Parathyroid adenoma (tissue), 2 donors: ENCODE data around the gene DENND6B.

Experiments used
- H2AFZ ChIP-seq: fragments of 300-600 bp; sonication (generic); one replicate; pipeline ENCODE4 v1.7.0; 2017; ENCODE audit warnings: antibody characterized with exemption, mild to moderate bottlenecking
- H3K27ac ChIP-seq: fragments of 300-600 bp; sonication (generic); one replicate; pipeline ENCODE4 v1.7.0; 2017
- H3K27me3 ChIP-seq: fragments of 300-600 bp; sonication (generic); one replicate; pipeline ENCODE4 v1.7.0; 2017; ENCODE audit warnings: low read length; ENCODE audit not compliant: control insufficient read depth, insufficient read depth
- H3K36me3 ChIP-seq: fragments of 300-600 bp; sonication (generic); one replicate; pipeline ENCODE4 v1.7.0; 2017; ENCODE audit warnings: low read length; ENCODE audit not compliant: control insufficient read depth, insufficient read depth
- H3K4me1 ChIP-seq: fragments of 300-600 bp; sonication (generic); one replicate; pipeline ENCODE4 v1.7.0; 2017; ENCODE audit warnings: control low read depth
- H3K4me2 ChIP-seq: fragments of 300-600 bp; sonication (generic); one replicate; pipeline ENCODE4 v1.7.0; 2017; ENCODE audit warnings: low read length
- H3K4me3 ChIP-seq: fragments of 300-600 bp; sonication (generic); one replicate; pipeline ENCODE4 v1.7.0; 2017; ENCODE audit warnings: low read depth, low read length
- H3K79me2 ChIP-seq: fragments of 300-600 bp; sonication (generic); one replicate; pipeline ENCODE4 v1.7.0; 2017; ENCODE audit warnings: control low read depth
- H3K9ac ChIP-seq: fragments of 300-600 bp; sonication (generic); one replicate; pipeline ENCODE4 v1.7.0; 2017; ENCODE audit warnings: mild to moderate bottlenecking
- H3K9me3 ChIP-seq: fragments of 300-600 bp; sonication (generic); one replicate; pipeline ENCODE4 v1.7.0; 2017; ENCODE audit warnings: low read length; ENCODE audit not compliant: control insufficient read depth
- CTCF ChIP-seq: fragments of 300-600 bp; sonication (generic); IDR thresholded peaks from one replicate; pipeline ENCODE4 v1.7.0; 2017; ENCODE audit warnings: antibody characterized with exemption, mild to moderate bottlenecking
- donor health status: primary hyperparathyroidism.

DENND6B gene

GRCh38 chr22:50363166-50363802 is 36.5 kb upstream of the DENND6B start:
- Histone ChIP-seq H3K79me2 (peaks cover 16% of the 10 kb centered on the region), H3K4me2 (no peak overlapping the region), H3K9me3 (no peaks in the 10 kb centered on the region), H3K27me3 (no peaks in the 10 kb centered on the region), H3K4me1 (no peaks in the 10 kb centered on the region), H3K4me3 (no peak overlapping the region), H2AFZ (no peak overlapping the region), H3K27ac (no peak overlapping the region), H3K36me3 (no peaks in the 10 kb centered on the region), H3K9ac (no peak overlapping the region)
- TF ChIP-seq CTCF, result no peak

GRCh38 chr22:50361688-50362087 is 34.9 kb upstream of the DENND6B start:
- Histone ChIP-seq H3K9me3 (no peaks in the 10 kb centered on the region), H3K4me2 (no peak overlapping the region), H3K9ac (no peak overlapping the region), H3K4me3 (no peak overlapping the region), H3K27ac (no peak overlapping the region), H3K27me3 (no peaks in the 10 kb centered on the region), H3K4me1 (no peaks in the 10 kb centered on the region), H2AFZ (no peak overlapping the region), H3K79me2 (peaks cover 16% of the 10 kb centered on the region), H3K36me3 (no peaks in the 10 kb centered on the region)
- TF ChIP-seq CTCF, result no peak

- H3K4me3 ChIP-seq, result no peak overlapping the region
- no peaks in the 10 kb centered on the region for H3K36me3 ChIP-seq
- no peak overlapping the region for H3K9ac ChIP-seq
- no peak for TF ChIP-seq CTCF
- no peak overlapping the region for H3K27ac ChIP-seq
- peaks cover 16% of the 10 kb centered on the region for H3K79me2 ChIP-seq
- no peak overlapping the region for H3K4me2 ChIP-seq
- no peaks in the 10 kb centered on the region for H3K27me3 ChIP-seq
- no peaks in the 10 kb centered on the region for H3K4me1 ChIP-seq
- no peaks in the 10 kb centered on the region for H3K9me3 ChIP-seq
- H2AFZ ChIP-seq, result no peak overlapping the region
These were observed 34.4 kb upstream of the DENND6B start for GRCh38 chr22:50361222-50361621.

- H3K9me3 ChIP-seq, result no peaks in the 10 kb centered on the region
- H3K27ac ChIP-seq, result no peak overlapping the region
- H3K4me1 ChIP-seq, result no peaks in the 10 kb centered on the region
These were observed 33.8 kb upstream of the DENND6B start for GRCh38 chr22:50360578-50360977.

More at GRCh38 chr22:50360578-50360977, 33.8 kb upstream of the DENND6B start:
- no peak for TF ChIP-seq CTCF
- Histone ChIP-seq H3K27me3 (no peaks in the 10 kb centered on the region), H3K4me3 (no peak overlapping the region), H3K36me3 (no peaks in the 10 kb centered on the region), H3K9ac (no peak overlapping the region), H3K79me2 (peaks cover 16% of the 10 kb centered on the region), H2AFZ (no peak overlapping the region), H3K4me2 (no peak overlapping the region)
